Cardiac fibroblast (primary cell): ENCODE measurements around the gene MAGOH.
A peak's percentile ranks its signal among the peaks of the same experiment; 100 is the strongest.
"Not testable (repeated sequence)": the region's sequence is repeated elsewhere in the genome, so short reads cannot be mapped to it uniquely, and the experiment has no call there.

Experiments used
- DNase-seq, 2 donors: peaks; one replicate each; pipeline versions ENCODE4 v3.0.0 to v3.0.0-alpha.2; 2010; ENCODE audit warnings: low read depth in 2 of 2
- H3K4me3 ChIP-seq, 2 donors: replicated peaks in 1 of 2; 1 replicate in 1 of 2; 2 replicates in 1 of 2; pipeline ENCODE4 v1.5.1; 2011; ENCODE audit warnings: low read depth in 2 of 2, low read length in 2 of 2, mild to moderate bottlenecking in 2 of 2, moderate library complexity in 1 of 2
- TF ChIP-seq, protein P1 (sequence below): IDR thresholded peaks from one replicate; pipeline ENCODE4 v1.5.1; 2011; ENCODE audit warnings: low read depth, mild to moderate bottlenecking, low read length, inconsistent platforms

Gene MAGOH

DNA sequence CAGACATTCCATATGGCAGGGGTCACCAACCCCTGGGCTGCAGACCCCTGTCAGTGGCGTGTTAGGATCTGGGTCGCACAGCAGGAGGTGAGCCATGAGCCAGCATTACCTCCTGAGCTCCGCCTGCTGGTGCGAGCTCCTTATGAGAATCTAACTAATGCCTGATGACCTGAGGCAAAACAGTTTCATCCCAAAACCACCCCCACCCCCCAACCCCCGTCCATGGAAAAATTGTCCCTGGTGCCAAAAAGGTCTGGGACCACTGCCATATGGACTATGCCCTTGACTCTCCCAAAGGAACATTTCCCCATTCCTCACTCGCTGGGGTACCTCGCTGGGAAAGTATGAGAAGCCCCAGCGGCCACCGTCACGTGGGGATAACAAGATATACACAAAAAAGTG lies 48.1 kb downstream of the MAGOH start:
- DNase-seq: no peak
- TF ChIP-seq, protein P1, sequence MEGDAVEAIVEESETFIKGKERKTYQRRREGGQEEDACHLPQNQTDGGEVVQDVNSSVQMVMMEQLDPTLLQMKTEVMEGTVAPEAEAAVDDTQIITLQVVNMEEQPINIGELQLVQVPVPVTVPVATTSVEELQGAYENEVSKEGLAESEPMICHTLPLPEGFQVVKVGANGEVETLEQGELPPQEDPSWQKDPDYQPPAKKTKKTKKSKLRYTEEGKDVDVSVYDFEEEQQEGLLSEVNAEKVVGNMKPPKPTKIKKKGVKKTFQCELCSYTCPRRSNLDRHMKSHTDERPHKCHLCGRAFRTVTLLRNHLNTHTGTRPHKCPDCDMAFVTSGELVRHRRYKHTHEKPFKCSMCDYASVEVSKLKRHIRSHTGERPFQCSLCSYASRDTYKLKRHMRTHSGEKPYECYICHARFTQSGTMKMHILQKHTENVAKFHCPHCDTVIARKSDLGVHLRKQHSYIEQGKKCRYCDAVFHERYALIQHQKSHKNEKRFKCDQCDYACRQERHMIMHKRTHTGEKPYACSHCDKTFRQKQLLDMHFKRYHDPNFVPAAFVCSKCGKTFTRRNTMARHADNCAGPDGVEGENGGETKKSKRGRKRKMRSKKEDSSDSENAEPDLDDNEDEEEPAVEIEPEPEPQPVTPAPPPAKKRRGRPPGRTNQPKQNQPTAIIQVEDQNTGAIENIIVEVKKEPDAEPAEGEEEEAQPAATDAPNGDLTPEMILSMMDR: peak; percentile 4
- no peak overlapping the region for H3K4me3 ChIP-seq

DNA sequence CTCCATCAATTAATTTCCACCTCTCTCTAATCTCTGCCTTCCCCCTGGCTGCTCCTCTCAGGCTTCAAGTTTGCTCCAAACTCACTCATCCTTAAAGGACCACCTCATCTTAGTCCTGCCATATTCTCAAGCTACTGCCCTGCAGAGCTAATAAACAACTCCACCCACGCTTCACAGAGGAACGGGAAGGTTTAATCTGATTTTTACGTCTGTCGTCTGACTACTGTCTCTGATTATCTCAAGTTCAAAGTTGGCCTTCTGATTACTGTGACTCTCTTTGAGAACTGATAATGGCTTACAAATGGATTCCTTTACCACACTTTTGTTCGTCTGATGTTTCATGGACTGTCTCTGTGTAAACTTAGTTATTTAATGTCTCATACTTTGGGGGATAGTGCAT lies 49.3 kb downstream of the MAGOH start:
- DNase-seq: no peak
- TF ChIP-seq, protein P1: no peak
- no peak overlapping the region for H3K4me3 ChIP-seq

DNA sequence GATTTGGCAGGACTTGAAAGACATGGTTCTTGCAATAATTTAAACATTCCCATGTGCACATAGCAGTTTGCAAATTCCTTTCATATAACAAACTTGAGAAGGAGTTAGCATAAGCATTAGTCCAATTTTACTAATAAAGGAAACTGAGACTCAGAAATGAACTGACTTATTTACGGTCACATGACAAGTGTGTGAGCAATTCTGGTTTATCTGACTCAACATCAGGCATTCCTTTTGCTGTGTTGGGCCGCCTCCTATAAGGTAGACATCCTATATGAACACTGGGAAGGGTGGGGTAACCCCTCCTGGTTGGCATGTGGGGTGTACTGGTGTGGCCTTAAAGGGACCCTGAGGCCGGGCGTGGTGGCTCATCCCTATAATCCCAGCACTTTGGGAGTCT lies 50.2 kb downstream of the MAGOH start:
- TF ChIP-seq, protein P1: no peak
- H3K4me3 ChIP-seq: no peak overlapping the region
- no peak for DNase-seq

DNA sequence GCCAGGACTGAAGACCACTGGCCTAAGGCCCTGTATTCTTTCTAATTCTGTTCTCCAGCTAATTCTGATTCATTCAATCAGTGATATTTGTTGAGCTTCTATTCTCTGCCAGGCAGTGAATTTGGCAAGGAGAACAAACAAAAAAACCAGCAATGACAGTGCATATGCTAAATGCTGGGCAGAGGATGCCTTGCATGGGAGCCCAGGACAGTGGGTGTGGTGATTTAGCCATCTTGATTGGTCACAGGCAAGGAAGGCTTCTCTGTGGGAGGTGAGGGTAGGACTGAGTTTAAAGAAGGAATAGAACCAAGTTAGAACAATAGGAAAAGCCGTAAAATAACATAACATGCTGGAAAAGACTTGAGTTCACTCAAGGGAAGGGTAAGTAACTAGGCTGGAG lies 50.9 kb downstream of the MAGOH start:
- DNase-seq: no peak
- TF ChIP-seq, protein P1: no peak
- no peak overlapping the region for H3K4me3 ChIP-seq

DNA sequence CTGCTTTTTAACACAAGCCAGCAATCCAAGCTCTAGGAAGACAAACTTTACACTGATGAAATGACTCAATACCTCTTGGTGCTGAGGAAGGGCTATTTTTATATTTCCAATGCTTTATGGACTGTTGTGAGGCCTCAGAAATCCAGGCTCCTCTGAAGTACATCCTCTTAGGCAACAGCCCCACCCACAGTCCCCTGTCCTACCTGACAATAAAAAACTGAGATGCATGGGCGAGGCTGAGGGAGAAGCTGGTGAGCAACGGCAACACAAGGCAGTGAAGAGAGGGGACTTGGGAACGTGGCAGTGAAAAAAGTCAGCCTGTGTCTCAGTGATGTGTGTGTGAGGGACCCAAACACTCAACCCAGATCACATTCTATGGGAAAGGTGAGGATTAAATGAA lies 51.8 kb downstream of the MAGOH start:
- no peak for DNase-seq
- TF ChIP-seq, protein P1: no peak
- H3K4me3 ChIP-seq: no peak overlapping the region

DNA sequence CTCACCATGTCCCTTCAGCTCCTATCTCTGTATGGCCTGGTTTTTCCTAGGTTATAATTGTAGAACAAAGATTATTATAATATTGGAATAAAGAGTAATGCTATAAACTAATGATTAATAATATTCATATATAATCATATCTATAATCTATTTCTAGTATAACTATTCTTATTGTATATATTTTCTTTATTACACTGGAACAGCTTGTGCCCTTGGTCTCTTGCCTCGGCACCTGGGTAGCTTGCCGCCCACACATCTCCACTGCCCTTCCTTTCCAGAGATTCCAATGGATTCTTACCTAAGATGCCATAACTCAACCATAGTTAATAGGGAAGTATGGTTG lies 52.4 kb downstream of the MAGOH start:
- DNase-seq: not testable (repeated sequence)

DNA sequence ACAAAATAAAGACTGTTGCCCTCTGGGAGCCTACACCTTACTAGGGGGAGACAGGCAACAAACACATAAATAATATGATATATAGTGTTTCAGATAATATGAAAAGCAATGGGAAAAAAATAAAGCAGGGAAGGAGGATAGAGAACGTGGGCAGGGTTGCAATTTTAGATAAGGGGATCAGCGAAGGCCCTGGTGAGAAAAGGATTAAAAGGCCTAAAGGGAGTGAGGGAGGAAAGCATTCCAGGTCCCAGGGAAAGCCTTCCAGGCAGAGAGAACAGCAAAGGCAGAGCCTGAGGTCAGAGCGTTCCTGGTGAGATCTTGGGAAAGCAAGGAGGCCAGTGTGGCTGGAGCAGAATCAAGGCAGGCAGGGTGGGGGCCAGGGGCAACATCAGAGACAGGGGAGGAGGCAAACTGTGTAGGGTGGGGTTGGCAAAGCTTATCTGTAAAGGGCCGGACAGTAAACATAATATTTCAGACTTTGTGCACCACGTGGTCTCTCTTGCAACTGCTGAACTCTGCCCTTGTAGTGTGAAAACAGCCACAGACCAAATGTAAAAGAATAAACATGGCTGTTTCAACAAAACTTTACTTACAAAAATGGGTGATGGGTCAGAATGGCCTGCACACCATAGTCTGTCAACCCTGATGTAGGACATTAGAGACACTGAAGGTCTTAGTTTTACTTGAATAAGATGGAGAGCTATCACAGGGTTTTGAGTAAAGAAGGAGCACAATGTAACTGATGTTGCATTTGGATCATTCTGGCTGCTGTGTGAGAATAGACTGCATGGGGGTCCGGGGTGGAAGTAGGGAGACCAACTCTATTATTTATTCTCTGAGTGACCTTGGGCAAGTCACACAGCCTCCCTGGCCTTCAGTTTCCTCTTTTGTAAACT lies 55.0 kb downstream of the MAGOH start:
- TF ChIP-seq, protein P1: no peak
- DNase-seq: peak in 1 of 2 donors; percentile 84
- H3K4me3 ChIP-seq: no peak overlapping the region

More for the DNA sequence above, 52.4 kb downstream of the MAGOH start:
- not testable (repeated sequence) for H3K4me3 ChIP-seq
